ENCODE results near the gene CARHSP1.

The CARHSP1 gene

GRCh38 chr16:8868416-8869211 is at the start of gene CARHSP1 (continued):
- no peak for TF ChIP-seq ZNF785 (tag by site-specific recombination; IDR thresholded peaks at IDR 0.05)
- no peak for TF ChIP-seq ZNF837 (tag by site-specific recombination; IDR thresholded peaks at IDR 0.05)
- TF ChIP-seq ZFP69B (tag by site-specific recombination; IDR thresholded peaks at IDR 0.05): no peak; the same call in 1 of the 2 replicates
- TF ChIP-seq, protein P1, sequence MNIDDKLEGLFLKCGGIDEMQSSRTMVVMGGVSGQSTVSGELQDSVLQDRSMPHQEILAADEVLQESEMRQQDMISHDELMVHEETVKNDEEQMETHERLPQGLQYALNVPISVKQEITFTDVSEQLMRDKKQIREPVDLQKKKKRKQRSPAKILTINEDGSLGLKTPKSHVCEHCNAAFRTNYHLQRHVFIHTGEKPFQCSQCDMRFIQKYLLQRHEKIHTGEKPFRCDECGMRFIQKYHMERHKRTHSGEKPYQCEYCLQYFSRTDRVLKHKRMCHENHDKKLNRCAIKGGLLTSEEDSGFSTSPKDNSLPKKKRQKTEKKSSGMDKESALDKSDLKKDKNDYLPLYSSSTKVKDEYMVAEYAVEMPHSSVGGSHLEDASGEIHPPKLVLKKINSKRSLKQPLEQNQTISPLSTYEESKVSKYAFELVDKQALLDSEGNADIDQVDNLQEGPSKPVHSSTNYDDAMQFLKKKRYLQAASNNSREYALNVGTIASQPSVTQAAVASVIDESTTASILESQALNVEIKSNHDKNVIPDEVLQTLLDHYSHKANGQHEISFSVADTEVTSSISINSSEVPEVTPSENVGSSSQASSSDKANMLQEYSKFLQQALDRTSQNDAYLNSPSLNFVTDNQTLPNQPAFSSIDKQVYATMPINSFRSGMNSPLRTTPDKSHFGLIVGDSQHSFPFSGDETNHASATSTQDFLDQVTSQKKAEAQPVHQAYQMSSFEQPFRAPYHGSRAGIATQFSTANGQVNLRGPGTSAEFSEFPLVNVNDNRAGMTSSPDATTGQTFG (tag by site-specific recombination; IDR thresholded peaks at IDR 0.05; ENCODE audit: borderline replicate concordance): no peak
- TF ChIP-seq ELK4 (IDR thresholded peaks at IDR 0.05; ENCODE audit: borderline replicate concordance, low read depth, low read length): no peak
- TF ChIP-seq, protein P2, sequence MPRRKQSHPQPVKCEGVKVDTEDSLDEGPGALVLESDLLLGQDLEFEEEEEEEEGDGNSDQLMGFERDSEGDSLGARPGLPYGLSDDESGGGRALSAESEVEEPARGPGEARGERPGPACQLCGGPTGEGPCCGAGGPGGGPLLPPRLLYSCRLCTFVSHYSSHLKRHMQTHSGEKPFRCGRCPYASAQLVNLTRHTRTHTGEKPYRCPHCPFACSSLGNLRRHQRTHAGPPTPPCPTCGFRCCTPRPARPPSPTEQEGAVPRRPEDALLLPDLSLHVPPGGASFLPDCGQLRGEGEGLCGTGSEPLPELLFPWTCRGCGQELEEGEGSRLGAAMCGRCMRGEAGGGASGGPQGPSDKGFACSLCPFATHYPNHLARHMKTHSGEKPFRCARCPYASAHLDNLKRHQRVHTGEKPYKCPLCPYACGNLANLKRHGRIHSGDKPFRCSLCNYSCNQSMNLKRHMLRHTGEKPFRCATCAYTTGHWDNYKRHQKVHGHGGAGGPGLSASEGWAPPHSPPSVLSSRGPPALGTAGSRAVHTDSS (tag by site-specific recombination; IDR thresholded peaks at IDR 0.05): no peak
- TF ChIP-seq KLF7 (tag by site-specific recombination; IDR thresholded peaks at IDR 0.05; ENCODE audit: borderline replicate concordance): peak; percentile 78
- no peak for TF ChIP-seq ZNF19 (tag by site-specific recombination; IDR thresholded peaks at IDR 0.05; ENCODE audit: low read depth)
- no peak for TF ChIP-seq ZNF350 (tag by site-specific recombination; IDR thresholded peaks at IDR 0.05)
- TF ChIP-seq ZNF223 (tag by site-specific recombination; IDR thresholded peaks at IDR 0.05): no peak
- no peak for TF ChIP-seq ZNF133 (tag by site-specific recombination; IDR thresholded peaks at IDR 0.05)
- TF ChIP-seq, protein P3, sequence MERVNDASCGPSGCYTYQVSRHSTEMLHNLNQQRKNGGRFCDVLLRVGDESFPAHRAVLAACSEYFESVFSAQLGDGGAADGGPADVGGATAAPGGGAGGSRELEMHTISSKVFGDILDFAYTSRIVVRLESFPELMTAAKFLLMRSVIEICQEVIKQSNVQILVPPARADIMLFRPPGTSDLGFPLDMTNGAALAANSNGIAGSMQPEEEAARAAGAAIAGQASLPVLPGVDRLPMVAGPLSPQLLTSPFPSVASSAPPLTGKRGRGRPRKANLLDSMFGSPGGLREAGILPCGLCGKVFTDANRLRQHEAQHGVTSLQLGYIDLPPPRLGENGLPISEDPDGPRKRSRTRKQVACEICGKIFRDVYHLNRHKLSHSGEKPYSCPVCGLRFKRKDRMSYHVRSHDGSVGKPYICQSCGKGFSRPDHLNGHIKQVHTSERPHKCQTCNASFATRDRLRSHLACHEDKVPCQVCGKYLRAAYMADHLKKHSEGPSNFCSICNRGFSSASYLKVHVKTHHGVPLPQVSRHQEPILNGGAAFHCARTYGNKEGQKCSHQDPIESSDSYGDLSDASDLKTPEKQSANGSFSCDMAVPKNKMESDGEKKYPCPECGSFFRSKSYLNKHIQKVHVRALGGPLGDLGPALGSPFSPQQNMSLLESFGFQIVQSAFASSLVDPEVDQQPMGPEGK (tag by site-specific recombination; IDR thresholded peaks at IDR 0.05): peak; percentile 63
- peak; percentile 99 for TF ChIP-seq ZNF600 (tag by site-specific recombination; IDR thresholded peaks at IDR 0.05)
- no peak for TF ChIP-seq HOXD13 (CRISPR knock-in tag; IDR thresholded peaks at IDR 0.05; ENCODE audit: borderline replicate concordance)
- TF ChIP-seq, protein P4, sequence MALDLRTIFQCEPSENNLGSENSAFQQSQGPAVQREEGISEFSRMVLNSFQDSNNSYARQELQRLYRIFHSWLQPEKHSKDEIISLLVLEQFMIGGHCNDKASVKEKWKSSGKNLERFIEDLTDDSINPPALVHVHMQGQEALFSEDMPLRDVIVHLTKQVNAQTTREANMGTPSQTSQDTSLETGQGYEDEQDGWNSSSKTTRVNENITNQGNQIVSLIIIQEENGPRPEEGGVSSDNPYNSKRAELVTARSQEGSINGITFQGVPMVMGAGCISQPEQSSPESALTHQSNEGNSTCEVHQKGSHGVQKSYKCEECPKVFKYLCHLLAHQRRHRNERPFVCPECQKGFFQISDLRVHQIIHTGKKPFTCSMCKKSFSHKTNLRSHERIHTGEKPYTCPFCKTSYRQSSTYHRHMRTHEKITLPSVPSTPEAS (tag by site-specific recombination; IDR thresholded peaks at IDR 0.05): no peak
- TF ChIP-seq ZNF521 (tag by site-specific recombination; IDR thresholded peaks at IDR 0.05): no peak
- TF ChIP-seq ZNF175 (tag by site-specific recombination; IDR thresholded peaks at IDR 0.05): no peak
- TF ChIP-seq BCL11B (tag by site-specific recombination; IDR thresholded peaks at IDR 0.05; ENCODE audit: low read depth): no peak
- no peak for TF ChIP-seq ZSCAN18 (tag by site-specific recombination; IDR thresholded peaks at IDR 0.05)
- TF ChIP-seq ZNF18 (tag by site-specific recombination; IDR thresholded peaks at IDR 0.05): no peak
- TF ChIP-seq ZNF16 (tag by site-specific recombination; IDR thresholded peaks at IDR 0.05; ENCODE audit: low read depth): no peak
- no peak; the same call in 1 of the 2 replicates for TF ChIP-seq ZNF768 (tag by site-specific recombination; IDR thresholded peaks at IDR 0.05)
- peak; percentile 22; the same call in 1 of the 2 replicates for TF ChIP-seq PRDM4 (tag by site-specific recombination; IDR thresholded peaks at IDR 0.05)
